Umbilical cord (tissue), 2 donors: Measurements from ENCODE around the gene KLHL36. TPM values are rescaled to one million over a fixed set of nuclear protein-coding genes. Genes with fewer than 3 reads are reported as not detected.
"Not testable (repeated sequence)": the region's sequence is repeated elsewhere in the genome, so short reads cannot be mapped to it uniquely, and the experiment has no call there.

ENCODE experiments used
- DNase-seq: peaks from one replicate; pipeline ENCODE4 v3.0.0-alpha.2; 2015; ENCODE audit warnings: low spot score
- total RNA-seq: library from RNA; depleted of rRNA; stranded (reverse); fragments of >200 nt; gene quantifications from one replicate; pipeline ENCODE4 v1.2.3, GENCODE V29; 2014; ENCODE audit warnings: low replicate concordance; ENCODE audit not compliant: insufficient read depth

KLHL36 gene
- total RNA-seq, 1 donor from 2014 or later = 60.2 TPM

- DNase-seq = no peak
Observed at GRCh38 chr16:84667600-84668309, 19.4 kb downstream of the KLHL36 start.

DNA sequence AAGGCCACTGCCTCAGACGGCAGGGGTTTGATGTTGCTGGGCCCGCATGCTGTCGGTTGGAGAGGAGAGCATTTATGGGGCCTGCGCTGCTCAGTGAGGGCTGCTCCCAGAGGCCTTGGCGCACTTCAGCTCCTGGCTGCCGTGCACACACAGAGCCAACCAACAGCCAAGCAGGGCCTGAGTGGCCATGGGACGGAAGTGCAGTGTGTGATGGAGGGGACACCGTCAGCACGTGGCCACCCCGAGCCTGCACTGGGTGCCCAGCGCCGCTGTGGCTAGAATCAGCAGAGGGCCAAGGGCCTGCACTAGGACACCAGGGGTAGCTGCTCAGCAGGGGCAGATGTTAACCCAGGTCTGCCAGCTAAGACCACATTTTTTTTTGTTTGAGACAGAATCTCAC, 21.8 kb downstream of the KLHL36 start:
- DNase-seq = no peak

DNA sequence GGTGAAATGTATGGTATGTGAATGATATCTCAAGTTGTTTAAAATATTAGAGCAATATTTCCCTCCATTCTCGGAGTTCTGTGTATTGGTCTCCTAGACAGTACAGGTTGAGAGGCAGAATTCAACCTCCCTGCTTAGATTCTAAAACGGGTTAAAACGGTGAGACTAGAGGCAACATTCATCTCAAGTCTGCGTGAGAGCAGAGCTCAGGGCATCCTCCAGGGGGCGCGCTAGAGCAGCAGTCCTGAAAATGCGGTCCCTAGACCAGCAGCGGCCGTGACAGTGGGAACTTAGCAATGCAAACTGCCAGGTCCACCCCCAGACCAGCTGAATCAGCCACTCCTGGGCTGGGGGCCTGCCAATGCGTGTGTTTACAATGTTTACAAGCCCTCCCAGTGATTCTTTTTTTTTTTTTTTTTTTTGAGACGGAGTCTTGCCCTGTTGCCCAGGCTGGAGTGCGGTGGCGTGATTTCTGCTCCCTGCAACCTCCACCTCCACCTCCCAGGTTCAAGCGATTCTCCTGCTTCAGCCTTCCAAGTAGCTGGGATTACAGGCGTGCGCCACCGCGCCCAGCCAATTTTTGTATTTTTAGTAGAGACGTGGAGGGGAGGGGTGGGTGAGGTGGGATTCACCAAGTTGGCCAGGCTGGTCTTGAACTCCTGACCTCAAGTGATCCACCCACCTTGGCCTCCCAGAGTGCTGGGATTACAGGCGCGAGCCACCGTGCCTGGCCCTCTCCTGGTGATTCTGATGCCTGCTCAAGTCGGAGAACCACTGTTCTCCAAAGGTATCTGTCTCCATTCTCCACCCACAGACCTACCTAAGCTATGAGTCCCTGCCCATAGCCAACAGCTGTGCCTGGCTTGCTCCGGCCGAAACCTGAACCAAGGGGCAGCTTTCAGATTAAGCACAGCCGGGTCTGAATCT, 24.2 kb downstream of the KLHL36 start:
- DNase-seq = peak; percentile 51

DNA sequence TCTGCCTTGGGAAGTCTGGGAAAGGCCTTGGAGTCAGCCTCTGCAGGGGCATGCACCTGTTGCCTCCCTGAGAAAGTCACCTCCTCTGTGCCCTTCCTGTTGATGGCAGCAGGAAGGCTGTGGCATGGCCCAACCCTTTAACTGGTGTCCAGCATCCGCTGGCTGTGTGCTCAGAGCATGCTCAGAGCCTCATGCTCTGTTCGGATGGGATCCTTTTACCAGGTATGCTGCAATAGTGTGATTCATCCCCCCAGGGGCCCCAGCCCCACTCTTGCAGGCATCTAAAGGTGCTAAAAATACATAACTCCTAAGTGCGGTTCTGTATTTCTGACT, 24.9 kb downstream of the KLHL36 start:
- DNase-seq = no peak

DNA sequence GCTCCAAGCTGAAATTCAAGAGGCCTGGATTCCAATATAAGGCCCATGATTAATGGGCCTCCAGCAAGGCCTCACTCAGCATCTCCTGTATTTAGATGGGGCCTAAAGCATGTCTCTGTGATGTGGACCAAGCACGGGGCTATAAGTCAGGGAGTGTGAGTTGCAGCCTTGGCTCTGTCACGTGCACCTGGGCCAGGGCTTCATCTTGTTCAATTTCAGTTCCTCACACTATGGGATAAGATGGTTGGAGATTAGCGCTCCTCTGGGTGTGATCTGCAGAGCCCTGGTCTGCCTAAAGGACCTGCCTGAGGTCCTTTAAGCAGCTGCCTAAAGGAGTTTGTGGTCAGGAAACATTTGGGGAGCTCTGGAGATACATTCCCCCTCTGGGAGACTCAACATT, 25.2 kb downstream of the KLHL36 start:
- DNase-seq = no peak

GRCh38 chr16:84675423-84675822, 27.1 kb downstream of the KLHL36 start:
- DNase-seq = no peak

DNA sequence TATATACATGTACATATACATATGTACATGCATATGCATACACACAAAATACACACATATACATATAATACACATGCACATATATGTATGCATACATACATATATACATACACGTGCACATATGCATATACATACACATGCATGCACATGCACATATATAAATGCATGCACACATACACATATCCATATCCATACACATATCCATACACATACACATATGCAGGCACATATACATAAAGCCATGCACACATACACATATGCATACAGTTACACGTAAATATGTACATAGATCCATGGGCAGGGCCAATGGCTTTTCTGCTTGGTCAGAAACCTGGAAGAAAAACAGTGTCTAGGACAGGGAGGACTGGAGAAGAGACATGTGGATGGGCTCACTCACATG, 27.6 kb downstream of the KLHL36 start:
- DNase-seq = no peak

DNA sequence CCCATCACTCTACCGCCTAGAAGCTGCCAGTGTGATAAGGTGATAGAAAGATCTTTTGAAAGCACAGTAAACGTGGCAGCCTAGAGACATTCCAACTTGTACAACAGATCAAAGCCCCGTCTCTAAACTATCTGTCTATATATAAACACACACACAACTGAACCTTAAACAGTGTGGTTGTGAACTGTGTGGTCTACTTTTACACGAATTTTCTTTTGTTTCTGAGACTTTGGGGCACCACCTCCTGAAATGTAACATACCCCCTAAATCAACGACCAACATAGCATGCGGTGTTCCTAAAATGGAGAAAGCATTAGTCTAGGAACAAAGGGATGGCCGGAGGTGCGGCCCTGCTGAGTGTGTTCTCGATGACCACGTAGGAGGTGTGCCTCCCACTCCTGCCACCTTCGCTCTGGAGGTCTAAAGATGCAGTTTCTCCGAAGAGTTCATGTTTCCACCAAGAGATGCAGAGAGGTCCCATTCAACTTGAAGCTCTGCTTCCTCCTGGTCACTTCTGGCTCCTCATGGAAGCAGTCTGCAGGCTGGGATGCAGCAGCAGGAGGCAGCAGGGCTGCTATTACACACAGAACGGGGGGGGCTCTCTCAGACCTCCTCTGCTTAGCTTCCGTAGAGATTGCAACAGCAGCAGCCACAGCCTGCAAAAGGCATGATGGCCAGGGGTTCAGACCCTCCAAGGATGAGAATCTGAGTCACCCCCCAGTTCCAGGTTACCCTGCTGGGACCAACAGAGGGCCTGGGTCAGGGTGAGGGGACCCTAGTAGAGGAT, 28.9 kb downstream of the KLHL36 start:
- no peak for DNase-seq

DNA sequence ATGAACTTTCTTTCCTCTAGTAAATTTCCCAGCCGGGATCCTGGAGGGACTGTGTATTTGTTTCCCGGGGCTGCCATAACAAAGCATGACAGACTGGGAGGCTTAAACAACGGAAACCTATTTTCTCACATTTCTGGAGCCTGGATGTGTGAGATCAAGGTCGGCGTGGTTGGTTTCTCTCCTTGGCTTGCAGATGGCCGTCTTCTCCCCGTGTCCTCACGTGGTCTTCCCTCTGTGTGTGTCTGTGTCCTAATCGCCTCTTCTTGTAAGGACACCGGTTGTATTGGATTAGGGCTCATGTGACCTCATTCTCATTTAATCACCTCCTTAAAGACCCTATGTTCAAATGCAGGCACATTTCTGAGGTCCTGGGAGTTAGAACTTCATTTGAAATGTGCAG, 29.5 kb downstream of the KLHL36 start:
- DNase-seq = no peak

- DNase-seq = no peak
Observed at GRCh38 chr16:84678541-84678940, 30.2 kb downstream of the KLHL36 start.

DNA sequence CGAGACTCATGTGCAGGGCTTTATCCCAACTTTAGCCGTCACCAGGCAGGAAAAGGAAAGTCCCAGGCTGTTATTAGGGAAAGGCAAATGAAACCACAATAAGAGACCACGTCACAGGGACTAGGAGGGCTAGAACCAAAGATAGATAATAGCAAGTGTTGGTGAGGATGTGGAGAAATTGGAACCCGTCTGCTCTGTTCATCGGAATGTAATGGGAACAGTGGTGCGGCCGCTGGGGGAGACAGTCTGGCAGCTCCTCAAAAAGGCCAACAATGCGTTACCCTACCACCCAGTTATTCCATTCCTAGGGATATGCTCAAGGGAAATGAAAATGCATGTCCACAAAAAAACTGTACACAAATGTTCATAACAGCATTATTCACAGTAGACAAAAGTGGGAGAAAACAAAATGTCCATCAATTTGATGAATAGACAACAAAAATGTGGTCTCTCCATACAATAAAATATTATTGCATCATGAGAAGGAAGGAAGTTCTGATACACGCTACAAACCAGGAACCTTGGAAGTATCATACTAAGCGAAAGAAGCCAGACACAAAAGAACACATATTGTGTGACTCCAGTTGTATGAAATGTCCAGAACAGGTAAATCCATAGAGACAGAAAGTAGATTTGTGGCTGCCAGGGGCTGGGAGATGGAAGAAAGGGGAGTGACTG, 32.0 kb downstream of the KLHL36 start:
- no peak for DNase-seq

DNA sequence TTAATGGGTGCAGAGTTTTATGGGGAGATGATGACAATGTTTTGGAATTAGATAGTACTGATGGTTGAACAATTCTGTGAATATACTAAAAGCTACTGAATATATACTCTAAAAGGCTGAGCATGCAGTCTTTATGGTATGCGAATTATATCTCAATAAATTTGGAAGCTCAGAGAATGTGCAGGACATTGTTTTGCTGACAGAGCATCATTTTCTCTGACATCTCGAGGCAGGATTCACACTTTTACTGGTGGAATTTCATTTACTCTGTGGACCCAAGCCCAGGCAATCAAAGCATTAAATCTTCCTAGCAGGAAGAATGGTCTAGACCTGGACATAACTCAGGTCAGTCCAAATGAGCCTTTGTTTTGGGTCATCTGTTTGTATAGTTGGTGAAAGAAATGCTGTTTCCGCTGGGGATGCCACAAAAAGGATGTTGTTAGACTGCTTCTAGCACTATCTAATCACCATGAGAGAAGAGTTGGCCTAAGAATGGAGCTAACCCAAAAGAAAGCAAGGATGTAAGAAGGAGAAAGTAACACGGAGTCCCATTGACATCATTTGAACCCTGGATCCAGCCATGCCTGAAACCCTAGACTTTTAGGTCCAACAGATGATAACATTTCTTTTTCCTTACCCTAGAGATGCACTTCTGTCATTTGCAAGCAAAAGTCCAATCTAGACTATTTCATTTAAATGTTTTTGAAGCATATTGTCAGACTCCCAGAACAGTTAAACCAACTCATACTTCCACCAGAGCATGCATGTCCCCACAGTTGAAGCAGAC, 32.7 kb downstream of the KLHL36 start:
- no peak for DNase-seq

DNA sequence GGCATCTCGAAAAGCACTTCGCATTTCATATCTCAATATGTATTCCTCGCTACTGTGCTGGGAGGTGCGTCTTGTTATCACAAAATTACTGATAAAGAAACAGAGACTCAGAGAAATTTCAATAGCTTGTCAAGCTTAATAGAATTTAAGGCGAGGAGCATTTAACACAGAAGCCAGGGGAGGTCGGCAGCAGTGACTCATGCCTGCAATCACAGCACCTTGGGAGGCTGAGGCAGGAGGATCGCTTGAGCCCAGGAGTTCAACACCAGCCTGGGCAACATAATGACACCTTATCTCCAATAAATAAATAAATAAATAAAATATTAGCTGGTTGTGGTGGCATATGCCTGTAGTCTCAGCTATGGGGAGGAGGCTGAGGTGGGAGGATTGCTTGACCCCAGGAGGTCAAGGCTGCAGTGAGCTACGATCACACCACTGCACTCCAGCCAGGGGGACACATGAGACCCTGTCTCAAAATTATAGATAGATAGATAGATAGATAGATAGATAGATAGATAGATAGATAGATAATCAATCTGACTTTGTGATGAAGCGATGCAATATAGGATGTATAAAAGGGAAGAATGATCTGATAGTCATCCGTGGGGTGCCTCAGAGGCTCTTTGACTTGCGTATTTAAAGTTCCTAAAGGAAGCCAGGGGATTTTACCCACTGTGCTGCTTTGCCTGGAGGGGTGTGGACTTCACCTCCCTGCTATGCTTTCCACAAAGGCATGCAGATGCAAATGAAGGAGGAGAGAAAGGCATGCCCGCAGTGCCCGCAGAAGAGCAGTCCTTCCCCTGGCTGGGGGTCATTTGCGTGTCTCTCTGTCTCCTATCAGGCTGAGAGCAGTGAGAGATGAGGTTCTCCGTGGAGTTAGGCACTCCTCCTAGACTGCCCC, 35.6 kb downstream of the KLHL36 start:
- no peak for DNase-seq

- no peak for DNase-seq
Observed at GRCh38 chr16:84684592-84684965, 36.3 kb downstream of the KLHL36 start.

- no peak for DNase-seq
Observed at GRCh38 chr16:84685210-84685609, 36.9 kb downstream of the KLHL36 start.

DNA sequence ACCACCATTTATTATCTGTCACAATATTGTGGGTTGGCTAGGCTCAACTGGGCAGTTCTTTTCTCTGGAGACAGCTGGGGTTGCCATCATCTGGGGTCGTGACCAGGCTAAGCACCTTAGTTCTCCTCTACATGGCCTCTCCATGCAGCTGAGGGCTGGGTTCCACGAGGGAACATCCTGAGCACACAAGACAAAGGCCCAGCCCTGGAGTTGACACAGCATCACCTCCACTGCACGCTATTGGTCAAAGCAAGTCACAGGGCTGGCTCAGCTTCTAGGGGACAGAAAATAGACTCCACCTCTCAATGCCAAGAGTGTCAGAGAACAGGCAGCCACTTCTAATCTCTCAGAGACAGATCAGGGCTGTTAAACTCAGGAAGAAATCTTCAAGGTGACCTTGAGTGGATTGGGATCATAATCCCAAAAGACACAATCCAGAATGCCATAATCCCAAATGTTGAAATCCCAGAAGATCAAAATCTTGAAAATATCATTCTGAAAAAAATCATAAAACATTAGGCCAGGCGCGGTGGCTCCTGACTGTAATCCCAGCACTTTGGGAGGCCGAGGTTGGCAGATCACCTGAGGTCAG, 38.5 kb downstream of the KLHL36 start:
- DNase-seq = no peak

DNA sequence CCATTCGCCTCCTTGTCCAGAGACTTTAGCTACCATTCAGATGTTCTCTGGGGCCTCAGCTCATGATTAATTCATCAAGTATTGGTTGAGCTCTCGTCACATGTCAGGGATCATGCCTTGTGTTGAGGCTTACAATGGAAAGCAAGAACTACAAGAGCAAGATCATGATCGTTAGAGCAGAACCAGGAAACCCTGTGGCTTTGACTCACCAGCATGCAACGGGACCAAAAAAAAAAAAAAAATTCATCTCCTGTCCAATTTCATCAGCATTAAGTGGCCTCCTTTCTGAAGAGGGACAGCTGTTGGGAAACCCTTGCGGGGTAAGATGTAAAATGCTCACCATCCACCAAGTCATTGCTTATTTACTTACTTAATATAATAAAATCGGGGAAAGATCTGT, 39.4 kb downstream of the KLHL36 start:
- no peak for DNase-seq

DNA sequence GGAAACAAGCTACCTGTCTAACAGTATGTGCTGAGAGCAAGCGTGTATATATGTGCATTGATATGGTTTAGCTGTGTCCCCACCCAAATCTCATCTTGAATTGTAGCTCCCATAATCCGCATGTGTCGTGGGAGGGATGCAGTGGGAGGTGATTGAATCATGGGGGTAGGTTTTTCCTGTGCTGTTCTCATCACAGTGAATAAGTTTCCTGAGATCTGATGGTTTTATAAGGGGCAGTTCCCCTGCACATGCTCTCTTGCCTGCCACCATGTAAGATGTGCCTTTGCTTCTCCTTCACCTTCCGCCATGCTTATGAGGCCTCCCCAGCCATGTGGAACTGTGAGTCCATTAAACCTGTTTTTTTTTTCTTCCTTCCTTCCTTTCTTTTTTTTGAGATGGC, 39.9 kb downstream of the KLHL36 start:
- DNase-seq = not testable (repeated sequence)

DNA sequence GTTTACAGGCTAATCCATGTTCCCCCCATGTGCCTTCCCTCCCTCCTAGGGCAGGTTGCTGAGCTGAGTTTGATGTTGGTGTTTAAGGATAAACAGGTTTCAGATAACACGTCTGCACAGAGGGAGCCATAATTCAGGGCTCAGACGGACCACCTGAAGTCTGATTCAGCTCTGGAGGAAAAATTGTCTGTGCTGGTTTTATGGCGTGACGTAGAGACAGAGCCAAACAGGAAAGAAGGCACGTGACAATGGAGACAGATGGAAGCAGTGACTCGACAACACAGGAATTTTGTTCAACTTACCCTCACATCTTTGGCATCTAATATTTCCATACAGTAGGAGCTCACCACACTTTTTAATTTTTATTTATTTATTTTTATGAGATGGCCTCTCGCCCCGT, 40.8 kb downstream of the KLHL36 start:
- peak; percentile 28 for DNase-seq
